HepG2 (cell line): ENCODE measurements around the gene ENTPD1. TPM values are rescaled to one million over a fixed set of nuclear protein-coding genes. Genes with fewer than 3 reads are reported as not detected.

Experiments used
- E2F2 ChIP-seq: sonication (generic); formaldehyde crosslinking; IDR thresholded peaks from 2 replicates; pipeline ENCODE4 v1.4.0; 2020; ENCODE audit warnings: missing genetic modification reagents, borderline replicate concordance
- ESRRA ChIP-seq: sonication (generic); formaldehyde crosslinking; IDR thresholded peaks from 2 replicates; pipeline ENCODE4 v1.5.1; 2020; ENCODE audit warnings: mild to moderate bottlenecking, low read depth, missing genetic modification reagents
- GABPB1 ChIP-seq: IDR thresholded peaks from 2 replicates; pipeline ENCODE4 v1.6.1; 2016; ENCODE audit warnings: mild to moderate bottlenecking, missing genetic modification reagents, moderate library complexity, missing compliant biosample characterization
- KDM1A ChIP-seq: IDR thresholded peaks from 2 replicates; pipeline ENCODE4 v1.6.1; 2016; ENCODE audit warnings: missing compliant biosample characterization
- KLF9 ChIP-seq: IDR thresholded peaks from 2 replicates; pipeline ENCODE4 v1.6.1; 2016; ENCODE audit warnings: low read depth
- MIER2 ChIP-seq: IDR thresholded peaks from 2 replicates; pipeline ENCODE4 v1.6.1; 2016; ENCODE audit warnings: missing biosample characterization, missing genetic modification reagents
- NONO ChIP-seq, 2 experiments: fragments of 450-650 bp in 1 of 2; sonication (generic) in 1 of 2; formaldehyde crosslinking in 1 of 2; IDR thresholded peaks in 1 of 2; conservative IDR thresholded peaks in 1 of 2; 2 replicates each; pipeline versions ENCODE4 v1.6.1 to v1.8.0; 2017 to 2022; ENCODE audit warnings: mild to moderate bottlenecking in 1 of 2, missing genetic modification reagents in 1 of 2, moderate library complexity in 1 of 2
- RBM39 ChIP-seq: fragments of 200-400 bp; formaldehyde crosslinking; IDR thresholded peaks from one replicate; pipeline ENCODE4 v1.6.1; 2018; ENCODE audit warnings: antibody characterized with exemption, mild to moderate bottlenecking, low read depth, low read length; ENCODE audit not compliant: poor library complexity, severe bottlenecking
- REL ChIP-seq: sonication (generic); formaldehyde crosslinking; conservative IDR thresholded peaks from 2 replicates; pipeline ENCODE4 v1.8.0; 2022; ENCODE audit warnings: mild to moderate bottlenecking, missing genetic modification reagents, moderate library complexity
- SNAI1 ChIP-seq: sonication (generic); formaldehyde crosslinking; IDR thresholded peaks from 2 replicates; pipeline ENCODE4 v1.5.0; 2020; ENCODE audit warnings: mild to moderate bottlenecking, missing genetic modification reagents, borderline replicate concordance
- TBL1XR1 ChIP-seq: fragments of 150-350 bp; IDR thresholded peaks from 2 replicates; pipeline ENCODE4 v1.6.1; 2014; ENCODE audit warnings: borderline replicate concordance, low read length; ENCODE audit not compliant: partially characterized antibody
- TFDP2 ChIP-seq: sonication (generic); formaldehyde crosslinking; IDR thresholded peaks from 2 replicates; pipeline ENCODE4 v1.4.0; 2020; ENCODE audit warnings: missing genetic modification reagents
- ZNF160 ChIP-seq: sonication (generic); formaldehyde crosslinking; IDR thresholded peaks from 2 replicates; pipeline ENCODE4 v1.8.0; 2022; ENCODE audit warnings: mild to moderate bottlenecking, inconsistent platforms, missing genetic modification reagents
- ZNF441 ChIP-seq: sonication (generic); formaldehyde crosslinking; IDR thresholded peaks from 2 replicates; pipeline ENCODE4 v1.7.0; 2021; ENCODE audit warnings: missing genetic modification reagents, borderline replicate concordance
- ZNF616 ChIP-seq: sonication (generic); formaldehyde crosslinking; IDR thresholded peaks from 2 replicates; pipeline ENCODE4 v1.5.0; 2020; ENCODE audit warnings: low read depth, mild to moderate bottlenecking, missing genetic modification reagents
- ZNF879 ChIP-seq: sonication (generic); formaldehyde crosslinking; IDR thresholded peaks from 2 replicates; pipeline ENCODE4 v1.8.1; 2023; ENCODE audit warnings: missing genetic modification reagents
- ZSCAN21 ChIP-seq: sonication (generic); formaldehyde crosslinking; IDR thresholded peaks from 2 replicates; pipeline ENCODE4 v1.8.0; 2022; ENCODE audit warnings: mild to moderate bottlenecking, missing genetic modification reagents, moderate library complexity, borderline replicate concordance
- polyA plus RNA-seq, 8 experiments: library from polyadenylated mRNA; depleted of rRNA in 3 of 8; stranded (reverse) in 7 of 8; unstranded in 1 of 8; fragments of >200 nt; fragmentation: Illumina TruSeq in 4 of 8; extraction: Trizol in 4 of 8; gene quantifications; 2 replicates each; pipeline versions ENCODE4 v1.2.1 to v1.2.3, GENCODE V29; 2011 to 2016; ENCODE audit warnings: low read depth in 4 of 8, missing spikeins in 1 of 8, mixed read lengths in 1 of 8; ENCODE audit not compliant: insufficient read depth in 1 of 8
- total RNA-seq, 5 experiments: library from RNA; depleted of rRNA; stranded (reverse); fragments of >200 nt; fragmentation: Illumina TruSeq; extraction: Trizol; gene quantifications; 2 replicates each; pipeline ENCODE4 v1.2.3, GENCODE V29; 2016; ENCODE audit warnings: low read depth in 1 of 5
- TF ChIP-seq, protein P1 (sequence below): sonication (generic); formaldehyde crosslinking; IDR thresholded peaks from 2 replicates; pipeline ENCODE4 v1.5.0; 2020; ENCODE audit warnings: missing genetic modification reagents, mild to moderate bottlenecking, borderline replicate concordance
- TF ChIP-seq, protein P2 (sequence below): sonication (generic); formaldehyde crosslinking; IDR thresholded peaks from 2 replicates; pipeline ENCODE4 v1.8.0; 2022; ENCODE audit warnings: missing genetic modification reagents, mild to moderate bottlenecking, moderate library complexity, borderline replicate concordance
- TF ChIP-seq, protein P3 (sequence below): sonication (generic); formaldehyde crosslinking; IDR thresholded peaks from 2 replicates; pipeline ENCODE4 v1.4.0; 2020; ENCODE audit warnings: mild to moderate bottlenecking, missing genetic modification reagents

The ENTPD1 gene
- total and polyA plus RNA-seq, 2 of the 13 experiments (the other 11 are each of a cell fraction or from before 2014, with no cell fraction given), result 0.07 TPM

- TF ChIP-seq RBM39 (peak; percentile 35), REL (peak; percentile 53; the same call in 1 of the 2 replicates), SNAI1 (CRISPR knock-in tag) (0 out of 2 replicates have a peak, but pooled peaks have one; percentile 36), MIER2 (CRISPR knock-in tag) (no peak), GABPB1 (CRISPR knock-in tag) (peak; percentile 79), E2F2 (CRISPR knock-in tag) (0 out of 2 replicates have a peak, but pooled peaks have one; percentile 39), KLF9 (CRISPR knock-in tag) (no peak), NONO (IDR thresholded peaks at IDR 0.05) (no peak), NONO (CRISPR knock-in tag; conservative IDR thresholded peaks at IDR 0.05) (peak; percentile 58; the same call in 1 of the 2 replicates), TBL1XR1 (no peak), ZSCAN21 (CRISPR knock-in tag) (peak; percentile 67; the same call in 1 of the 2 replicates), ZNF616 (CRISPR knock-in tag) (peak; percentile 73; the same call in 1 of the 2 replicates), ZNF160 (CRISPR knock-in tag) (peak; percentile 58; the same call in 1 of the 2 replicates), ESRRA (0 out of 2 replicates have a peak, but pooled peaks have one; percentile 20), KDM1A (no peak), ZNF879 (CRISPR knock-in tag) (peak; percentile 73; the same call in 1 of the 2 replicates), TFDP2 (CRISPR knock-in tag) (peak; percentile 69), ZNF441 (CRISPR knock-in tag) (peak; percentile 47; the same call in 1 of the 2 replicates)
- TF ChIP-seq, protein P1, sequence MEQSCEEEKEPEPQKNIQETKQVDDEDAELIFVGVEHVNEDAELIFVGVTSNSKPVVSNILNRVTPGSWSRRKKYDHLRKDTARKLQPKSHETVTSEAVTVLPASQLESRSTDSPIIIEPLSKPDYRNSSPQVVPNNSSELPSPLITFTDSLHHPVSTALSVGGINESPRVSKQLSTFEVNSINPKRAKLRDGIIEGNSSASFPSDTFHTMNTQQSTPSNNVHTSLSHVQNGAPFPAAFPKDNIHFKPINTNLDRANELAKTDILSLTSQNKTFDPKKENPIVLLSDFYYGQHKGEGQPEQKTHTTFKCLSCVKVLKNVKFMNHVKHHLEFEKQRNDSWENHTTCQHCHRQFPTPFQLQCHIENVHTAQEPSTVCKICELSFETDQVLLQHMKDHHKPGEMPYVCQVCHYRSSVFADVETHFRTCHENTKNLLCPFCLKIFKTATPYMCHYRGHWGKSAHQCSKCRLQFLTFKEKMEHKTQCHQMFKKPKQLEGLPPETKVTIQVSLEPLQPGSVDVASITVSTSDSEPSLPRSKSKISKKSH (CRISPR knock-in tag), result peak; percentile 97; the same call in 1 of the 2 replicates
- TF ChIP-seq, protein P2, sequence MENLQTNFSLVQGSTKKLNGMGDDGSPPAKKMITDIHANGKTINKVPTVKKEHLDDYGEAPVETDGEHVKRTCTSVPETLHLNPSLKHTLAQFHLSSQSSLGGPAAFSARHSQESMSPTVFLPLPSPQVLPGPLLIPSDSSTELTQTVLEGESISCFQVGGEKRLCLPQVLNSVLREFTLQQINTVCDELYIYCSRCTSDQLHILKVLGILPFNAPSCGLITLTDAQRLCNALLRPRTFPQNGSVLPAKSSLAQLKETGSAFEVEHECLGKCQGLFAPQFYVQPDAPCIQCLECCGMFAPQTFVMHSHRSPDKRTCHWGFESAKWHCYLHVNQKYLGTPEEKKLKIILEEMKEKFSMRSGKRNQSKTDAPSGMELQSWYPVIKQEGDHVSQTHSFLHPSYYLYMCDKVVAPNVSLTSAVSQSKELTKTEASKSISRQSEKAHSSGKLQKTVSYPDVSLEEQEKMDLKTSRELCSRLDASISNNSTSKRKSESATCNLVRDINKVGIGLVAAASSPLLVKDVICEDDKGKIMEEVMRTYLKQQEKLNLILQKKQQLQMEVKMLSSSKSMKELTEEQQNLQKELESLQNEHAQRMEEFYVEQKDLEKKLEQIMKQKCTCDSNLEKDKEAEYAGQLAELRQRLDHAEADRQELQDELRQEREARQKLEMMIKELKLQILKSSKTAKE (CRISPR knock-in tag), result no peak
- TF ChIP-seq, protein P3, sequence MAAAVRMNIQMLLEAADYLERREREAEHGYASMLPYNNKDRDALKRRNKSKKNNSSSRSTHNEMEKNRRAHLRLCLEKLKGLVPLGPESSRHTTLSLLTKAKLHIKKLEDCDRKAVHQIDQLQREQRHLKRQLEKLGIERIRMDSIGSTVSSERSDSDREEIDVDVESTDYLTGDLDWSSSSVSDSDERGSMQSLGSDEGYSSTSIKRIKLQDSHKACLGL (CRISPR knock-in tag), result peak; percentile 85
Measured at GRCh38 chr10:95907456-95908253, 151.7 kb downstream of the ENTPD1 start, which contains the start of gene CC2D2B (continued).
